Lower lobe of right lung (tissue), 2 donors: ENCODE measurements around the gene ALKBH4. TPM values are rescaled to one million over a fixed set of nuclear protein-coding genes. Genes with fewer than 3 reads are reported as not detected.
"Not testable (repeated sequence)": the region's sequence is repeated elsewhere in the genome, so short reads cannot be mapped to it uniquely, and the experiment has no call there.

ENCODE experiments used
- ATAC-seq, 2 donors: fragments of 200-7000 bp; cut with Tn5 transposase; one replicate each; pipeline ENCODE4 v1.9.1; 2020 to 2022; ENCODE audit warnings: mild to moderate bottlenecking in 2 of 2, moderate library complexity in 2 of 2
- DNase-seq: peaks from one replicate; pipeline ENCODE4 v3.0.0-alpha.2; 2020
- H3K27ac ChIP-seq: fragments of 200-600 bp; one replicate; pipeline ENCODE4 v1.8.0; 2022
- H3K27me3 ChIP-seq: fragments of 200-600 bp; one replicate; pipeline ENCODE4 v1.8.0; 2022; ENCODE audit warnings: low read depth
- H3K36me3 ChIP-seq: fragments of 200-600 bp; one replicate; pipeline ENCODE4 v1.8.0; 2022; ENCODE audit warnings: mild to moderate bottlenecking
- H3K4me1 ChIP-seq: fragments of 200-600 bp; one replicate; pipeline ENCODE4 v1.8.0; 2022
- H3K4me3 ChIP-seq: fragments of 200-600 bp; one replicate; pipeline ENCODE4 v1.8.0; 2022; ENCODE audit warnings: mild to moderate bottlenecking
- H3K9me3 ChIP-seq: fragments of 200-600 bp; one replicate; pipeline ENCODE4 v1.8.0; 2022
- intact Hi-C: fragments of 100-400 bp; cut with DNase I; formaldehyde crosslinking; loops from one replicate; pipeline ENCODE4 v1.11.0; 2022
- total RNA-seq: library from RNA; stranded (reverse); fragmentation: NEBNext Ultra II Directional; extraction: Animal tissue kit (Norgen Biotek cat#: 25700); gene quantifications from one replicate; pipeline ENCODE4 v1.2.1, GENCODE V29; 2021
- TF ChIP-seq, protein P1 (sequence below): fragments of 200-600 bp; IDR thresholded peaks from one replicate; pipeline ENCODE4 v1.8.0; 2022; ENCODE audit warnings: antibody characterized with exemption, mild to moderate bottlenecking
- donor health status: DM: no; HTN: yes; CAD: no; lungs with severe emphysema.

The ALKBH4 gene
- total RNA-seq, 1 donor from 2014 or later, result 10.6 TPM

DNA sequence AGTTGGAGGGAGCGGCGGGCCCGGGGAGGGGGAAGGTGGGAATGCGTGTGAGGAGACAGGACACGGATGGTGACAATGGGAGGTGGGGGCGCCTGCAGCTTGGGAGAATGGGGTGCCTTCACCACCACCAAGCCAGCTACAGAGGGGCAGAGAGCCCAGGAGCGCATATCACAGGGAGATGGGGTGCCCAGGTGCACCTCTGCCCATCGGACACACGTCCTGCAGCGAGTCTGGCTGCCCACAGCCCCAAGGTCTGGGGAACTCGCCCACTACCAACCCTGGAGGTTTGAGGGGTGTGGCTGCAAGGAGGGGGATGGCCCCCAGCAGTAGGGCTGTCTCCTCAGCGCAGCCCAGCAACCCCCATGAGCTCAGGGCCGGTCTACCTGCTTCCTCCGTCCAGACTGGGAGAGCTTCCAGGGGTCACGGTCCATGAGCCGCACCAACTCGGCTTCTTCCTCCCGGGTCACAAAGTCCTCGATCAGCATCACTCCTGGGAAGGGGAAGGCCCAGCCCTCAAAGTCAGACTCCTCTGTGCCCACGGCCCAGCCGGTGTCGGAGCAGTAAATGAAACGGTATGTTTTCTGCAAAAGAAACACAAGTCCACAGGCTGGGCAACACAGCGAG, 5.3 kb downstream of the ALKBH4 start:
- no peak overlapping the region for H3K4me3 ChIP-seq
- peaks cover 10% of the 10 kb centered on the region for H3K4me1 ChIP-seq
- DNase-seq (no peak), ATAC-seq (no peak)
- no peaks in the 10 kb centered on the region for H3K9me3 ChIP-seq
- H3K27ac ChIP-seq, result no peak overlapping the region
- no peaks in the 10 kb centered on the region for H3K27me3 ChIP-seq
- H3K36me3 ChIP-seq, result peaks cover 37% of the 10 kb centered on the region
- TF ChIP-seq, protein P1, sequence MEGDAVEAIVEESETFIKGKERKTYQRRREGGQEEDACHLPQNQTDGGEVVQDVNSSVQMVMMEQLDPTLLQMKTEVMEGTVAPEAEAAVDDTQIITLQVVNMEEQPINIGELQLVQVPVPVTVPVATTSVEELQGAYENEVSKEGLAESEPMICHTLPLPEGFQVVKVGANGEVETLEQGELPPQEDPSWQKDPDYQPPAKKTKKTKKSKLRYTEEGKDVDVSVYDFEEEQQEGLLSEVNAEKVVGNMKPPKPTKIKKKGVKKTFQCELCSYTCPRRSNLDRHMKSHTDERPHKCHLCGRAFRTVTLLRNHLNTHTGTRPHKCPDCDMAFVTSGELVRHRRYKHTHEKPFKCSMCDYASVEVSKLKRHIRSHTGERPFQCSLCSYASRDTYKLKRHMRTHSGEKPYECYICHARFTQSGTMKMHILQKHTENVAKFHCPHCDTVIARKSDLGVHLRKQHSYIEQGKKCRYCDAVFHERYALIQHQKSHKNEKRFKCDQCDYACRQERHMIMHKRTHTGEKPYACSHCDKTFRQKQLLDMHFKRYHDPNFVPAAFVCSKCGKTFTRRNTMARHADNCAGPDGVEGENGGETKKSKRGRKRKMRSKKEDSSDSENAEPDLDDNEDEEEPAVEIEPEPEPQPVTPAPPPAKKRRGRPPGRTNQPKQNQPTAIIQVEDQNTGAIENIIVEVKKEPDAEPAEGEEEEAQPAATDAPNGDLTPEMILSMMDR, result no peak
- intact Hi-C loops, result no loop called here

DNA sequence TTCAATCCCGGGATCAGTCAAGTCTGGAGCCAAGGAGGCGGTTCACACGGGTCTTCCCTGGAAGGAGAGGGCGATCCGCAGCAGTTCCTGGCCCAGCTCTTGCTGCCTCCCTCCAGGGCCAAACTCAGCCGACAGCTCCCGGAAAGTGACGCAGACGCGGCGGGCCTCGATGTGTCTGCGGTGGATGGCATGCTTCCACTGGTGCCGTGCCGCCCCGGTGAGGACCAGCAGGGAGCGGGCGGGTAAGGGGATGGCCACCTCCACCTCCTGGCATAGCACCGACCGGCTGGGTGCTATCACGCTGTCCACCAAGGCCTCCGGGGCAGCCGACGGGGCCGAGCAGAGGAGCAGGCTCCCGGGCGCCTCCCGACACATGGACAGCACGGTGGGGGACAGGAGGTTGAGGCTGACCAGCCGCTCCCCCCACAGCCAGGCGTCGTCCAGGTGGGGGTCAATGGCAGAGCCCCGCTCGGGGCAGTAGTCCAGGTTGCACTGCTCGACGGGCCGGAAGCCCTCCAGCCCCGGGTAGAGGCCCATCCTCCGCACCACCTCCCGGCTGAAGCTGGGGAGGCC, 7.2 kb downstream of the ALKBH4 start:
- TF ChIP-seq, protein P1, result no peak
- Histone ChIP-seq H3K4me1 (no peaks in the 10 kb centered on the region), H3K9me3 (no peaks in the 10 kb centered on the region), H3K27me3 (no peaks in the 10 kb centered on the region), H3K36me3 (peaks cover 37% of the 10 kb centered on the region), H3K4me3 (no peak overlapping the region), H3K27ac (no peak overlapping the region)
- intact Hi-C loops, result no loop called here
- ATAC-seq, result no peak
- no peak for DNase-seq

- H3K4me1 ChIP-seq, result no peaks in the 10 kb centered on the region
- TF ChIP-seq, protein P1, result no peak
- no peak overlapping the region for H3K4me3 ChIP-seq
- intact Hi-C loops, result no loop called here
- no peak overlapping the region for H3K27ac ChIP-seq
- no peak for DNase-seq
- H3K27me3 ChIP-seq, result no peaks in the 10 kb centered on the region
- H3K36me3 ChIP-seq, result peaks cover 37% of the 10 kb centered on the region
- H3K9me3 ChIP-seq, result no peaks in the 10 kb centered on the region
- no peak for ATAC-seq
Measured at GRCh38 chr7:102456327-102456726, 8.3 kb downstream of the ALKBH4 start.

GRCh38 chr7:102455596-102455995, 9.1 kb downstream of the ALKBH4 start:
- ATAC-seq (no peak), DNase-seq (no peak)
- Histone ChIP-seq H3K27me3 (no peaks in the 10 kb centered on the region), H3K27ac (no peak overlapping the region), H3K4me1 (no peaks in the 10 kb centered on the region), H3K4me3 (no peak overlapping the region), H3K36me3 (peaks cover 37% of the 10 kb centered on the region), H3K9me3 (no peaks in the 10 kb centered on the region)
- TF ChIP-seq, protein P1, result no peak
- intact Hi-C loops, result no loop called here

GRCh38 chr7:102454932-102455331, 9.7 kb downstream of the ALKBH4 start:
- H3K4me3 ChIP-seq, intact Hi-C loops, ATAC-seq, H3K27me3 ChIP-seq, DNase-seq, H3K27ac ChIP-seq, H3K9me3 ChIP-seq, H3K4me1 ChIP-seq: not testable (repeated sequence)
- peaks cover 37% of the 10 kb centered on the region for H3K36me3 ChIP-seq

GRCh38 chr7:102454468-102454867, 10.2 kb downstream of the ALKBH4 start:
- H3K27ac ChIP-seq, result no peak overlapping the region
- intact Hi-C loops, result no loop called here
- peak in 1 of 2 donors; percentile 19 for ATAC-seq
- H3K4me3 ChIP-seq, result no peak overlapping the region
- H3K36me3 ChIP-seq, result peaks cover 36% of the 10 kb centered on the region
- TF ChIP-seq, protein P1, result no peak
- no peaks in the 10 kb centered on the region for H3K27me3 ChIP-seq
- no peaks in the 10 kb centered on the region for H3K4me1 ChIP-seq
- no peak for DNase-seq
- H3K9me3 ChIP-seq, result no peaks in the 10 kb centered on the region
